ENCODE results near the gene ATP13A3.

The ATP13A3 gene

GRCh38 chr3:194379651-194380050 is 107.2 kb downstream of the ATP13A3 start:
- DNase-seq (ENCODE audit: low read depth in 2 of 2): no peak

GRCh38 chr3:194379231-194379630 is 107.6 kb downstream of the ATP13A3 start:
- H3K4me3 ChIP-seq (replicated peaks in 1 of 2; ENCODE audit: low read depth in 2 of 2, low read length in 2 of 2): no peak overlapping the region
- DNase-seq (ENCODE audit: low read depth in 2 of 2): no peak
- no peak for TF ChIP-seq CTCF (IDR thresholded peaks at IDR 0.05; ENCODE audit: low read depth, low read length)

More at GRCh38 chr3:194379651-194380050, 107.2 kb downstream of the ATP13A3 start:
- TF ChIP-seq CTCF (IDR thresholded peaks at IDR 0.05; ENCODE audit: low read depth, low read length): no peak
- no peak overlapping the region for H3K4me3 ChIP-seq (replicated peaks in 1 of 2; ENCODE audit: low read depth in 2 of 2, low read length in 2 of 2)

DNA sequence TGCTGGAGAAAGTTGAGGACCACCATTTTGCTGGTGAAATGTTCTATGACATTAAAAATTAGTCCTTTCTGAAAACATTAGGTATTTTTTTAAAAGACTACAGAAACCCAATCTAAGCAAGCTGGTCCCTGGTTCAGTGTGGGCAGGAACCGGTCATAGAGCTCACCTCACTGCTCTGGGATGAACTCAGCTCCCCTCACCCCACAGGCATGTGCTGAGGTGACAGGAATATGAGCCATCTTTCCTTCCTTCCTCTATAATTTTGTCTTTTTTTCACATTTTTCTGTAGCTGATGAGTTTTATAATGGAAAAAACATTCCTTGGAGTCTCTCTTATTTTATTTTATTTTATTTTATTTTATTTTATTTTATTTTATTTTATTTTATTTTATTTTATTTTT is 109.1 kb downstream of the ATP13A3 start:
- no peak overlapping the region for H3K4me3 ChIP-seq (replicated peaks in 1 of 2; ENCODE audit: low read depth in 2 of 2, low read length in 2 of 2)
- DNase-seq (ENCODE audit: low read depth in 2 of 2): no peak
- TF ChIP-seq CTCF (IDR thresholded peaks at IDR 0.05; ENCODE audit: low read depth, low read length): no peak

DNA sequence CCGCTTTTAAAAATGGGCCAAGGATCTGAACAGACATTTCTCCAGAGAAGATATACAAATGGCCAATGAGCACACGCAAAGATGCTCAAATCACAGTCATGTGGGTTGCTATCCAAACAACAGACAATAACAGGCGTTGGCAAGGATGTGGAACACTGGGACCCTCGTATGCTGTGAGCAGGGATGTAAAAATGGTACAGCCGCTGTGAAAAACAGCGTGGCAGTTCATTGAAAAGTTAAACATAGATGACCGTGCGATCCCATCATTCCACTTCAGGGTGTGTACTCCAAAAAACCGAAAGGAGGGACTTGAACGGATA is 110.6 kb downstream of the ATP13A3 start:
- no peak for DNase-seq (ENCODE audit: low read depth in 2 of 2)
- H3K4me3 ChIP-seq (replicated peaks in 1 of 2; ENCODE audit: low read depth in 2 of 2, low read length in 2 of 2): no peak overlapping the region
- TF ChIP-seq CTCF (IDR thresholded peaks at IDR 0.05; ENCODE audit: low read depth, low read length): no peak

GRCh38 chr3:194375473-194376240 is 111.1 kb downstream of the ATP13A3 start:
- no peak for DNase-seq (ENCODE audit: low read depth in 2 of 2)
- TF ChIP-seq CTCF (IDR thresholded peaks at IDR 0.05; ENCODE audit: low read depth, low read length): no peak
- H3K4me3 ChIP-seq (replicated peaks in 1 of 2; ENCODE audit: low read depth in 2 of 2, low read length in 2 of 2): no peak overlapping the region

DNA sequence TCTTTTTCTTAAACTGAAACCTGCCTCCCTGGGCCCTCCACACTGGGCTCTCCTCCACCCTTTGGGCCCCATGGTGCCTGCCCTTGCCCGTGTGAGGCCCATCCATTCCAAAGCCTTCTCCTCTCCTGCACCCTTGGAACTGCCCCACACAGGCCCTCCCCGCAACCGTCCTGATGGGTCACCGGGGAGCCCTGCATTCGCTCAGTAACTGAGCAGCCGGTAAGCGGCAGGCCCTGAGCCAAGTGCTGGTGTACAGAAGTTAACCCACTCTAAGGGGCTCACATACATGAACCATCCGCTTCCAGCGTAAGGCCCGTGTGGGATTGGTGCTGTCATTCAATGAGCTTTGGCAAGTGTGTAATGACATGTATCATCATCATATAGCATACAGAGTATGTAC is 111.9 kb downstream of the ATP13A3 start:
- H3K4me3 ChIP-seq (replicated peaks in 1 of 2; ENCODE audit: low read depth in 2 of 2, low read length in 2 of 2): no peak overlapping the region
- no peak for DNase-seq (ENCODE audit: low read depth in 2 of 2)
- no peak for TF ChIP-seq CTCF (IDR thresholded peaks at IDR 0.05; ENCODE audit: low read depth, low read length)

DNA sequence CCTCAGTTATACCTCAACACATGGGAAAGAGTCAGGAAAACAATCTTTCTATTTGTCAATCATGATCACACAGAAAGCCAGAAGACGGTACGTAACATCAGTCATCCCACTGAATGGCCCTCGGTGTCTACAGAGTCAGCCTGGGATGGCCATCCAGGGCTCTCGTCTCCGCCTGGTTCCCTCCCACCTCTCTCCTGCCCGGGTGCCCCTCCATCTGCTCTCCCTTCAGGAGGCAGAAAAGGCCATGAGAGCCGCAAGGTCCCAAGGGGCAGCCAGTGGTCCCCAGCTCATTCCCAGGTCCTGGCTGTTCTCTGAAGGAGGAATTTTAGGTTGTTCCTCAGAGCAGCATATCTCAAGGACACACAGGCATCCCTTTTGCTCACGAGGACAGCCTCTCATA is 112.9 kb downstream of the ATP13A3 start:
- TF ChIP-seq CTCF (IDR thresholded peaks at IDR 0.05; ENCODE audit: low read depth, low read length): no peak
- no peak for DNase-seq (ENCODE audit: low read depth in 2 of 2)
- H3K4me3 ChIP-seq (replicated peaks in 1 of 2; ENCODE audit: low read depth in 2 of 2, low read length in 2 of 2): no peak overlapping the region
